GDM1 (cell line): ENCODE results near the gene FUT8.
"Not testable (repeated sequence)": the region's sequence is repeated elsewhere in the genome, so short reads cannot be mapped to it uniquely, and the experiment has no call there.

ENCODE experiments used
- DNase-seq: peaks from one replicate; lab custom pipeline; 2025; lab: John Stamatoyannopoulos, UW

FUT8 gene

DNA sequence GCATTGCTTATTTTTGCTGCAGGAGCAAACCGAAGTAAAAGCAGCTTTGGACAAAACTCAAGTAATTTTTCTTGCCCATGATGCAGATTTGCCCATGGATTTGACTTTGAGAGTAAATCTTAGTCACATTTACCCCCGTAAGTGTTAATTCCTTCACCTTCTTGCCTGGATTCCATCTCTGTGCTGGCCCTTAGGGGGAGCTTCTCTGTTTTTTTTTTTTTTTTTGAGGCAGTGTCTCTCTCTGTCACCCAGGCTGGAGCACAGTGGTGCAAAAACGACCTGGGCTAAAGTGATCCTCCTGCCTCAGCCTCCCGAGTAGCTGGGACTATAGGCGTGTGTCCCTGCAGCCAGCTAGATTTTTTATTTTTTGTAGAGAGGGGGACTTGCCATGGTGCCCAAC is 210.2 kb downstream of the FUT8 start:
- no peak for DNase-seq

DNA sequence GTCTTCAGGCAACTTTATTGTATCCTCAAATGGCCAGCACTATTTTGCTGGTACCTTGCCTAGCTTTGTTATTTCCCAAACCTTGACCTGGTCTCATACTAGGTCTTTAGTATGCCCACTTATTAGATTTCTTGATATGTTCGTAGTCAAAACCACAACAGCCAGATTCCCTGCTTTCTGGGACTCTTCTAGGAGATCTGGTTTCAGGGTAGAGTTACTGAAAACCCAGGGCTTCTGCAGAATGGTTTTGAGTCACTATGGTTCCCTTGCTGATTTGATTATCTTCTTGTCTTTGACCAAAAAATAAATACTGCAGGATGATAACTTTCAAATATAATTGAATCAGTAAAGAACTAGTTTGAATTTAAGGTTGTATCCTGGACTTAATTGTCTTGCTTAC is 211.2 kb downstream of the FUT8 start:
- no peak for DNase-seq

- DNase-seq, result no peak
Measured at GRCh38 chr14:65627315-65627714, 214.8 kb downstream of the FUT8 start.

DNA sequence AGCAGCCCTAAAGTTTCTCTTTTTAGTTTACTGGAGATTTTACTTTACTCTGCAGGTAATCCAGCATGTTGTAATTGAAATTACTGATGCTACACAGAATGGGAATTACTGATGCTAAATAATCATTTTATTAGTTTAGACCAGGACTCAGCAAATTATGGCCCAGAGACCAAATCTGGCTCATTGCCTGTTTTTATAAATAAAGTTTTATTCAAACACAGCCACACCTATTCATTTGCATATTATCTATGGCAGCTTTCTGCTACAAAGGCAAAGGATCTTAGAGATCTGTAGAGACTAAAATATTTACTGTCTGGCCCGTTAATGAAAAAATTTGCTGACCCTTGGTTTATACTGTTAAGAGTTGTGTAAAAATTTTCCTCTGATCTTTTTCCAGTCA is 216.1 kb downstream of the FUT8 start:
- DNase-seq, result no peak

GRCh38 chr14:65631040-65631439 is 218.5 kb downstream of the FUT8 start:
- no peak for DNase-seq

GRCh38 chr14:65632487-65632886 is 220.0 kb downstream of the FUT8 start:
- no peak for DNase-seq

DNA sequence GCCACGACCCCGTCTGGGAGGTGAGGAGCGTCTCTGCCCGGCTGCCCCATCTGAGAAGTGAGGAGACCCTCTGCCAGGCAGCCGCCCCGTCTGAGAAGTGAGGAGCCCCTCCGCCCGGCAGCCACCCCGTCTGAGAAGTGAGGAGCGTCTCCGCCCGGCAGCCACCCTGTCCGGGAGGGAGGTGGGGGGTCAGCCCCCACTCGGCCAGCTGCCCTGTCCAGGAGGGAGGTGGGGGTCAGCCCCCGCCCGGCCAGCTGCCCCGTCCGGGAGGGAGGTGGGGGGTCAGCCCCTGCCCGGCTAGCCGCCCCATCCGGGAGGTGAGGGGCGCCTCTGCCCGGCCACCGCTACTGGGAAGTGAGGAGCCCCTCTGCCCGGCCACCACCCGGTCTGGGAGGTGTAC is 221.1 kb downstream of the FUT8 start:
- DNase-seq, result not testable (repeated sequence)

DNA sequence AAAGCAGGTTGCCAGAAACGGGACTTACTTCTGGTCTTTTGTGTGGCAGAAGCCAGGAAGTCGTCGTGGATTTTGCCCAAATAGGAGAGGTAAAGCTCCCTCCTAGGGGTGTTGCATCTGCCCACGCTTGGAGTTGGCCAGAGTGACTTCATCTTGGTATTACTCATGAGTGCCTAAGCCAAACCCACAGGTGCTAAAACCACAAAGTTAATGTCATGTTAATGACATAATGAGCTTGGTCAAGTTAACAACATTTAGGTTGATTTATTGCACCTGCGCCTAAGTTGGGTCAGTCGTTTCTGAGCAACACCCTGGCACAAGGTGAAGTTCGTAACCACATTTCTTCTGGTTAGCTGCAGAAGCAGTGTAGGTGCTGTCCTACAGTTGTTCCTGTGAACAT is 225.2 kb downstream of the FUT8 start:
- no peak for DNase-seq

DNA sequence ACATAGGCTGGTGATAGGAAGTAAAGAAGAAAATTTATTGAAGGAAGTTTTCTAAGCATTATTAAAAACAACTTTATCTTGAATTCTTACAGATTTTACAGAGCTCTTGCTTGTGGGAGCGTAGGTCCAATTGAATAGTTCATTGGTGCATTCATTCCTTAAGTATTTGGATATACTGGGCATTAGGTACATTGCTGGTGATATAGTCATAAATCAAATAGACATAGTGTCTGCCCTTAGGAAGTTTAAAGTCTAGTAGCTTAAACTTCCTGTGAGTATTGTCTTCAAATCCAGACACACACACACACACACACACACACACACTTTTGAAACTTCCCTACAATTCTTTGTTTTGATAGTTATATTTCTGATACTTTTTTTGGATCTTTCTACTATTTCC is 226.7 kb downstream of the FUT8 start:
- no peak for DNase-seq

- DNase-seq, result no peak
Measured at GRCh38 chr14:65650826-65651225, 238.3 kb downstream of the FUT8 start.

- DNase-seq, result no peak
Measured at GRCh38 chr14:65656554-65656953, 244.0 kb downstream of the FUT8 start.

GRCh38 chr14:65658202-65658601 is 245.7 kb downstream of the FUT8 start:
- DNase-seq, result no peak

- DNase-seq, result no peak
Measured at GRCh38 chr14:65661865-65662264, 249.3 kb downstream of the FUT8 start.

GRCh38 chr14:65664436-65664835 is 251.9 kb downstream of the FUT8 start:
- no peak for DNase-seq

- no peak for DNase-seq
Measured at GRCh38 chr14:65676361-65677014, 264.0 kb downstream of the FUT8 start.

GRCh38 chr14:65685572-65685971 is 273.0 kb downstream of the FUT8 start:
- no peak for DNase-seq

- DNase-seq, result no peak
Measured at GRCh38 chr14:65686761-65687160, 274.2 kb downstream of the FUT8 start.

GRCh38 chr14:65689070-65689469 is 276.5 kb downstream of the FUT8 start:
- no peak for DNase-seq

DNA sequence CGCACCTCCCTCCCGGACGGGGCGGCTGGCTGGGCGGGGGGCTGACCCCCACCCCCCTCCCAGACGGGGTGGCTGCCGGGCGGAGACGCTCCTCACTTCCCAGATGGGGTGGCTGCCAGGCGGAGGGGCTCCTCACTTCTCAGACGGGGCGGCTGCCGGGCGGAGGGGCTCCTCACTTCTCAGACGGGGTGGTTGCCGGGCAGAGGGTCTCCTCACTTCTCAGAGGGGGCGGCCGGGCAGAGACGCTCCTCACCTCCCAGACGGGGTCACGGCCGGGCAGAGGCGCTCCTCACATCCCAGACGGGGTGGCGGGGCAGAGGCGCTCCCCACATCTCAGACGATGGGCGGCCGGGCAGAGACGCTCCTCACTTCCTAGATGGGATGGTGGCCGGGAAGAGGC is 280.0 kb downstream of the FUT8 start:
- not testable (repeated sequence) for DNase-seq

DNA sequence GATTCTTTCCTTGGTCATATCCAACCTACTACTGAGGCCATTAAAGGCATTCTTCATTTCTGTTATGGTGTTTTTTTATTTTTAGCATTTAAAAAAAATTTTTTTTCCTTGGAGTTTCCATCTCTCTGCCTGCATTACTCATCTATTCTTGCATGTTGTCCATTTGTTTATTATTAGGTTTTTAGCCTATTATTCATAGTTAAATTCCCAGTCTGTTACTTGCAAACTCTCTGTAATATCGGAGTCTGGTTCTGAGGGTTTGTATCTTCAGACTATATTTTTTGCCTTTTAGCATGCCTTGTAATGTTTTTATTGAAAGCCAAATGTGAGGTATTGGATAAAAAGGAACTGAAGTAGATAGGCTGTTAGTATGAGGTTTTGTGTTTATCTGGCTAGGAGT is 284.3 kb downstream of the FUT8 start:
- no peak for DNase-seq

DNA sequence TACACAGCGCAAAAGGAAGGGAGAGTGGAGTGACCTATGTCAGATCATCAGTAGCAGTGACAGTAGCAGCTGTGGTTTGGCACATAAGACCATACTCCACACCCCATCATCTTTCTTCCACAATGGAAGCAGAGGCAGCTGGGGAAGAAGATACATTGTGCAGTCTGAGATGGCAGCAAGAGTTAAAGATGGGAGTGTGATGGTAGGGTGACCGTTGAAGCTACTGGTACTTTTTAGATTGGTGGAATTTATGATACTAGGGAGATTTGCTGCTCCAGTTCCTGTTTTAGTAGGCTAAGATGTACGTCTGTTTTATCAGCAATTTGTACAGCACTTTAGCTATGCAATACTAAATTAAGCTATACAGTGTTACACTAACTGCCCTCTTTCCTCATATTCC is 291.0 kb downstream of the FUT8 start:
- DNase-seq, result no peak

- DNase-seq, result no peak
Measured at GRCh38 chr14:65703996-65704395, 291.5 kb downstream of the FUT8 start.

DNA sequence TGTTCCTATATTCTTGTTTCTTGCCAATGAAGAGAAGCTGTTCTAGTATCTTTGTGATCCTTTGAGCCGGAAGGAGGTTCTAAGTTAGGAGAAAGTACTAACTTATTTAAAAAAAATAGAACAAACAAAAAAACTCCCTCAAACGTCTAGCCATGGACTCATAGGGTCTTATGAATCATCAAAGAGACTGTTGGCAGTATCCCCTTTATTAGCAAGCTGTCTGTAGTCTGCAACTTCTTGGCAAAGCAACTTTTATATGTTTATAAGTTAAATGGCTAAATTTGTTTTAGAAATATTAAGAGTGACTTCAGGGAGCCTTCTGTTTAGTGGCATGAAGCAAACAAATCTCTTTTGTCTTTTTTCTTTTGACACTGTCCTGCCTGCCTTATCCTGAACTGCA is 291.9 kb downstream of the FUT8 start:
- no peak for DNase-seq

- no peak for DNase-seq
Measured at GRCh38 chr14:65704850-65705249, 292.3 kb downstream of the FUT8 start.

DNA sequence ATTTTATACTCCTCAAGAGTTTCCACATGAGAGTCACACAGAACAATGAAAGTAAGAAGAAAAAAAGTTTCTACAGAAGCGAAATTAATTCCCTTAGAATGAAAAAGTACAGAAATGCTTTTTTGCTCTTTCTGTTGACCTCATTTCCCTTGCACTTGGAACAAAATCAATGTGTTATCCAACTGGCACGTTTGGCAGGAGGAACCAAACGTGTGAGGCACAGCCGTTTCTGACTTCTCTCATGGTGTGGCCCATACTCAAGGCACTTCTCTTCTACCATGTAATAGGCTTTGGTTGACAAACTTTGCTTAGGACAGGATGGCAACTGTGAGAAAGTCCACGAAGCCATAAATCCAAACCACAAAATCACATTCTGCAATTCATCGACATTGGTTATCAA is 297.0 kb downstream of the FUT8 start:
- DNase-seq, result no peak
